ENCODE results near the gene FBXL15.

FBXL15 gene

GRCh38 chr10:102429468-102429867 lies 8.8 kb downstream of the FBXL15 start:
- TF ChIP-seq HDGF (IDR thresholded peaks at IDR 0.05; ENCODE audit: borderline replicate concordance), result no peak
- no peak for TF ChIP-seq FOXA1 (IDR thresholded peaks at IDR 0.05)
- no peak for TF ChIP-seq SP1 (IDR thresholded peaks at IDR 0.05)
- TF ChIP-seq CTBP1 (IDR thresholded peaks at IDR 0.05; ENCODE audit: borderline replicate concordance), result no peak
- TF ChIP-seq ELF4 (IDR thresholded peaks at IDR 0.05), result no peak
- ChIA-PET POLR2A (interaction anchor here (4.2 kb wide), 1 partner anchor 21 kb away, joined by 62 read pairs; the partner anchor contains the start of gene C10orf95), CTCF (no interaction called here)
- no peak for DNase-seq (ENCODE audit: extremely low spot score)

DNA sequence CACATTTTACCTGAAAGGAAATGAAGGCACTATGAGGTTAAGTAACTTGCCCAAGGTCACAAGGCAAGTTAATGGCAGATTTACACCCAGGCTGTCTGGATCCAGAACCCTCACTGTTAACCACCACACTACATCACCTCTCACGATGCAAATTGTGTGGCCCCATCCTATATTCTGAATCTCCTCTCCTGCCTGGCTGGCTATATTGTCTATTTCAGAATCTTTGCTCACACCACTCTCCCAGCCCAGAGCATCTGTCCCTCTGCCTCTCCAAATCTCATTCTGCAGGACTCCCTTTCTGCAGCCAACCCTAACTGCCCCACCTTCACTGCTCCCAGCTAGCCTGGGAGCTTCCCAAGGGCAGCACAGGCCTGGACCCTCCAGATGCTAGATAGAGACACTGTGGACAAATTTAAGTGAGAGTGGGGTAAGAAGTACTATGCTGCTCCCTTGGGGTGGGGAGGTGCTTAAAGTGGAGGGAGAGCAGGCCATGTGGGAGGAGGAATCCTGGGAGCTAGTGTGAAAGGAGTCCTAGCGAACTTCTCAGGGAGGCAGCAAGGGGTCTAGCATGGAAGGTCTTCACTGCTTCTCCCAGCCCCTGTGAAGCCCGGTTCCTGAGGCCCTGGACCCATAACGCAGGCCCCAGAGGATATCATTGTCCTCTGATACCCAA lies 11.0 kb downstream of the FBXL15 start:
- ChIA-PET POLR2A (interaction anchor here (0.7 to 4.2 kb wide), 17 partner anchors 9 to 199 kb away, joined by 3 to 75 read pairs (median 4); partner anchors contain the start of genes C10orf95, FBXL15 and GBF1), CTCF (interaction anchor here (0.5 to 1.4 kb wide), 4 partner anchors 10 to 32 kb away, joined by 3 to 6 read pairs (median 3); partner anchors contain the start of gene FBXL15)
- no peak for TF ChIP-seq CTBP1 (IDR thresholded peaks at IDR 0.05; ENCODE audit: borderline replicate concordance)
- TF ChIP-seq, protein P1, sequence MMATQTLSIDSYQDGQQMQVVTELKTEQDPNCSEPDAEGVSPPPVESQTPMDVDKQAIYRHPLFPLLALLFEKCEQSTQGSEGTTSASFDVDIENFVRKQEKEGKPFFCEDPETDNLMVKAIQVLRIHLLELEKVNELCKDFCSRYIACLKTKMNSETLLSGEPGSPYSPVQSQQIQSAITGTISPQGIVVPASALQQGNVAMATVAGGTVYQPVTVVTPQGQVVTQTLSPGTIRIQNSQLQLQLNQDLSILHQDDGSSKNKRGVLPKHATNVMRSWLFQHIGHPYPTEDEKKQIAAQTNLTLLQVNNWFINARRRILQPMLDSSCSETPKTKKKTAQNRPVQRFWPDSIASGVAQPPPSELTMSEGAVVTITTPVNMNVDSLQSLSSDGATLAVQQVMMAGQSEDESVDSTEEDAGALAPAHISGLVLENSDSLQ (IDR thresholded peaks at IDR 0.05), result no peak
- no peak for TF ChIP-seq FOXA1 (IDR thresholded peaks at IDR 0.05)
- no peak for DNase-seq (ENCODE audit: extremely low spot score)

DNA sequence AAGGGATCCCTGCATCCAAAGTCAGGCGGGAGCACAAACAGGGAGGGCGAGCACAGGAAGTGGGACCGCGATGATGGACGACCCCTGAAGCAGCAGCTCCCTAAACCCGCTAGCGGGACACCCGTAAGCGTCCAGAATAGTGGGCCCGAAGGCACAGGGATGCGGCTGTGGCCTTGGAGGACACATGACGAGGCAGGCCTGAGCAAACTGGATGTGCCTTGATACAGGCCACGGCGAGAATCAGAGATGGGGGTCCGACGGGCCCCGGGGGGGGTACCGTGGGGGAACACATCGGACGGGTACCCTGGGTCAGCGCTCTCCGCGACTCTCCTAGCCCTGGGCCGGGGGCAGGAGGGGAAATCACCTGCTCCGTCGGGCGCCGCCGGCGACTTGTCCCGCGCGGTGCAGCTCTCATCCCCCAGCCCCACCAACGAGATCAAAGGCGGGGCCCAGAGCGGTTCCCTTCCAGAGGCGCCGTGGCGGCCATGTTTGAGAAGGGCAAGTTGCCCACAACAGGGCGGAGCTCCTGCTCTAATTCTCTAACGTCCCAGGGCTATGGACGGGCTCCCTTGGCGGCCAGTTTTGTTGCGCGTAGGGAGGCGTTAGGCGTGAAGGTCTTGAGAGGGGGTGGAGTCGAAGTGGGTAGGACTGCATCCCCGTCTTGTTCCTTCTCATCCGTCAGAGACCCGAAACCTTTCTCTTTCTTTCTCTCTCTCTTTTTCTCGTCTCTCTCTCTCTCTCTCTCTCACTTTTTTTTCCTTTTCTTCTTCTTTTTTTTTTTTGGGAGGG lies 11.7 kb downstream of the FBXL15 start, which contains the start of gene CUEDC2:
Gene CUEDC2 (minus strand): TSS at position 413 of the 789 bp plus-strand sequence. CDS start 7,386 bp downstream, outside the sequence.
- POLR2A ChIA-PET, result interaction anchor here (0.6 to 4.2 kb wide), 23 partner anchors 8 to 365 kb away, joined by 3 to 75 read pairs (median 4); partner anchors contain the start of genes C10orf95, FBXL15 and GBF1
- peak; percentile 95 for DNase-seq (ENCODE audit: extremely low spot score)
- no peak; the same call in 1 of the 2 replicates for TF ChIP-seq SP1 (IDR thresholded peaks at IDR 0.05)
- TF ChIP-seq L3MBTL2 (conservative IDR thresholded peaks at IDR 0.05), result peak; percentile 27
- TF ChIP-seq LEF1 (IDR thresholded peaks at IDR 0.05; ENCODE audit: borderline replicate concordance), result peak; percentile 99
- TF ChIP-seq HDGF (IDR thresholded peaks at IDR 0.05; ENCODE audit: borderline replicate concordance), result no peak
- TF ChIP-seq FOXA1 (IDR thresholded peaks at IDR 0.05), result no peak
- TF ChIP-seq, protein P1 (IDR thresholded peaks at IDR 0.05), result no peak
- peak; percentile 87 for TF ChIP-seq ZNF384 (IDR thresholded peaks at IDR 0.05)
- no peak; the same call in 1 of the 2 replicates for TF ChIP-seq ELF4 (IDR thresholded peaks at IDR 0.05)
- peak; percentile 59; the same call in 1 of the 2 replicates for TF ChIP-seq FOXM1 (IDR thresholded peaks at IDR 0.05; ENCODE audit: borderline replicate concordance)
- TF ChIP-seq CTBP1 (IDR thresholded peaks at IDR 0.05; ENCODE audit: borderline replicate concordance), result no peak
- TF ChIP-seq NFRKB (IDR thresholded peaks at IDR 0.05), result no peak
- TF ChIP-seq BHLHE40 (IDR thresholded peaks at IDR 0.05; ENCODE audit: borderline replicate concordance), result no peak
- TF ChIP-seq ARNT (IDR thresholded peaks at IDR 0.05), result no peak
- no peak for TF ChIP-seq SUZ12 (IDR thresholded peaks at IDR 0.05)
- TF ChIP-seq TARDBP (IDR thresholded peaks at IDR 0.05), result no peak
- TF ChIP-seq FOXK2 (IDR thresholded peaks at IDR 0.05), result no peak
- CTCF ChIA-PET, result interaction anchor here (0.6 to 1.4 kb wide), 6 partner anchors 9 to 152 kb away, joined by 3 to 6 read pairs (median 4); partner anchors contain the start of gene FBXL15

DNA sequence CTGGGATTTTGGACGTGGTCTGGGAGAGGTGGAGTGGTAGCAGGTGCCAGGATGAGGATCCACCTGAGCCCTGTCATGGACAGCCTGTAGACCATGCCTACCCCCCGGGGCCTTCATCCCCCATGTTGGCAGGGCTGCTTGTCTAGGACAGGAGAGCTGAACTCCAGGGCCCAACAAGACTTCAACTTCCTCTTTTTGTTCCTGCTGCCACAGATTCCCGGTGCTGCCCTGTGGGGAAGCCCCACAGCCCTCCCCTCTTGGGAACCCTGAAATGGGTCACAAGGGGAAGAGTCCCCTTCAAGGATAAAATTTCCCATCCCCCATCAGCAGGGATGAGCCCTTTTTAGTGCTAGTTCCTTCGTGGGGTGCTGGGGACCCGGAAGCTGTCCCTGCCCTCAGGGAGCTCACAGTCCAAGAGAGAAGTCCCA lies 13.0 kb downstream of the FBXL15 start:
- no peak for DNase-seq (ENCODE audit: extremely low spot score)
- no peak for TF ChIP-seq SUZ12 (IDR thresholded peaks at IDR 0.05)
- TF ChIP-seq BHLHE40 (IDR thresholded peaks at IDR 0.05; ENCODE audit: borderline replicate concordance), result no peak
- TF ChIP-seq FOXK2 (IDR thresholded peaks at IDR 0.05), result no peak
- TF ChIP-seq, protein P1 (IDR thresholded peaks at IDR 0.05), result no peak
- TF ChIP-seq LEF1 (IDR thresholded peaks at IDR 0.05; ENCODE audit: borderline replicate concordance), result no peak
- TF ChIP-seq L3MBTL2 (conservative IDR thresholded peaks at IDR 0.05), result no peak
- TF ChIP-seq CTBP1 (IDR thresholded peaks at IDR 0.05; ENCODE audit: borderline replicate concordance), result no peak
- ChIA-PET POLR2A (interaction anchor here (1.1 to 4.2 kb wide), 2 partner anchors 17 to 39 kb away, joined by 4 to 62 read pairs; partner anchors contain the start of gene C10orf95), CTCF (interaction anchor here (1.1 kb wide), 1 partner anchor 11 kb away, joined by 4 read pairs; no protein-coding TSS in a partner anchor)

DNA sequence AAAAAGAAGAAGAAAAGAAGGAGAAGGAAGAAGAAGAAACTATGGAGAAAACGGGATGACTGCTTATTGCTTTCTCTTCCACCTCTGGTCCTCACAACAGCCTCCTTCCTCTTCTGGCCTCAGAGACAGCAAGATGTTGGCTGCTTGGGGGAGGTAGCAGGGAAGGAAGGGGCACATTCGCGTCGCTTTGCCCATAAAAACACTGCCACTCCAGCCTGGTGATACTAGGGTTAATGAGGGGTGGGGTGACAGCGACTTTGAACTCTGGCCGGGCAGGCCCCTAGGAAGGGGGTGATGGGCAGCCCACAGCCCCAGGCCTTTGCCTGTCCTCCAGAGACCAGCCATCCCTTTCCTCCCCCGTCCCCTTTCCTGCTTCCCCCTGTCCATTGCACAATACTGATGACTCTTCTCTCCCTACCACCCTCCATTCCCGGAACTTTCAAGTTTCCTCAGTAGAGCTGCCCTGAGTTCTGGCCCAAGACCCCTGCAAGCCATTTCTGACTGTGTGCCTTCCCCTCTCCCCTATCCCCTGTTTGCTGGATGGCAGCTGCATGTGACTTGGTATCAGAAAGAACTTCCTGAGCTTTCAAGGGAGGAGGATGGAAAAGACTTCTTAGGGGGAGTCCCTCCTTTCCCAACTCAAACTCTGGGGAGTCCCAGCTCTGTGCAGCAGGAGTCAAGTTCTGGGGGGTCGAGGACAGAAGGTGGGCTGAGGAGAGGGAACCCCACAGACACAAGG lies 13.9 kb downstream of the FBXL15 start:
- ChIA-PET CTCF (interaction anchor here (1.8 kb wide), 1 partner anchor 11 kb away, joined by 5 read pairs; no protein-coding TSS in a partner anchor), POLR2A (interaction anchor here (1.1 to 2.1 kb wide), 4 partner anchors 14 to 29 kb away, joined by 3 to 18 read pairs (median 4); partner anchors contain the start of genes C10orf95 and FBXL15)
- TF ChIP-seq ZNF384 (IDR thresholded peaks at IDR 0.05) (peak; percentile 46), CTBP1 (IDR thresholded peaks at IDR 0.05; ENCODE audit: borderline replicate concordance) (no peak)
- DNase-seq (ENCODE audit: extremely low spot score), result no peak
